ENCODE data around the gene TEAD1.

TEAD1 gene

GRCh38 chr11:12845739-12846358 lies 171.6 kb downstream of the TEAD1 start:
- DNase-seq: no peak

GRCh38 chr11:12846786-12847615 lies 172.8 kb downstream of the TEAD1 start:
- DNase-seq: no peak

GRCh38 chr11:12848413-12848812 lies 174.2 kb downstream of the TEAD1 start:
- DNase-seq: no peak

- DNase-seq: no peak
Observed at GRCh38 chr11:12853325-12853651, 179.1 kb downstream of the TEAD1 start.

GRCh38 chr11:12853652-12854296 lies 179.6 kb downstream of the TEAD1 start:
- DNase-seq: no peak

GRCh38 chr11:12854297-12854661 lies 180.1 kb downstream of the TEAD1 start:
- no peak for DNase-seq

- DNase-seq: no peak
Observed at GRCh38 chr11:12854829-12855228, 180.6 kb downstream of the TEAD1 start.

- no peak for DNase-seq
Observed at GRCh38 chr11:12856338-12856737, 182.1 kb downstream of the TEAD1 start.

GRCh38 chr11:12857572-12857971 lies 183.4 kb downstream of the TEAD1 start:
- no peak for DNase-seq

- no peak for DNase-seq
Observed at GRCh38 chr11:12859872-12860657, 185.8 kb downstream of the TEAD1 start.

GRCh38 chr11:12860827-12861226 lies 186.6 kb downstream of the TEAD1 start:
- no peak for DNase-seq

GRCh38 chr11:12862696-12863469 lies 188.7 kb downstream of the TEAD1 start:
- no peak for DNase-seq

GRCh38 chr11:12863605-12864121 lies 189.4 kb downstream of the TEAD1 start:
- no peak for DNase-seq

GRCh38 chr11:12864316-12865156 lies 190.3 kb downstream of the TEAD1 start:
- DNase-seq: no peak

GRCh38 chr11:12865863-12866595 lies 191.8 kb downstream of the TEAD1 start:
- DNase-seq: no peak

- DNase-seq: no peak
Observed at GRCh38 chr11:12867531-12867930, 193.3 kb downstream of the TEAD1 start.

- no peak for DNase-seq
Observed at GRCh38 chr11:12868315-12869073, 194.3 kb downstream of the TEAD1 start.

GRCh38 chr11:12871241-12871640 lies 197.0 kb downstream of the TEAD1 start:
- DNase-seq: no peak

- no peak for DNase-seq
Observed at GRCh38 chr11:12871788-12872321, 197.6 kb downstream of the TEAD1 start.

- no peak for DNase-seq
Observed at GRCh38 chr11:12876340-12876739, 202.1 kb downstream of the TEAD1 start.

Measured in 8988T (cell line).